HAP-1 (cell line): ENCODE results near the gene JOSD1.

Source experiments
- DNase-seq, 2 experiments: peaks; one replicate each; pipeline ENCODE4 v3.0.0-alpha.2; 2016 to 2020; ENCODE audit warnings: low spot score in 2 of 2
- H3K27me3 ChIP-seq: fragments of 250-450 bp; sonication (Bioruptor Pico); 2 replicates; pipeline ENCODE4 v1.5.1; 2020; ENCODE audit warnings: low read depth, mild to moderate bottlenecking, moderate library complexity
- H3K36me3 ChIP-seq: fragments of 250-450 bp; sonication (Bioruptor Pico); replicated peaks from 2 replicates; pipeline ENCODE4 v1.5.1; 2020; ENCODE audit warnings: mild to moderate bottlenecking
- H3K4me1 ChIP-seq: fragments of 250-450 bp; sonication (Bioruptor Pico); 2 replicates; pipeline ENCODE4 v1.5.1; 2020; ENCODE audit warnings: mild to moderate bottlenecking
- H3K4me3 ChIP-seq: fragments of 250-450 bp; sonication (Bioruptor Pico); 2 replicates; pipeline ENCODE4 v1.5.1; 2020; ENCODE audit warnings: mild to moderate bottlenecking, moderate library complexity
- H3K9me3 ChIP-seq: fragments of 250-450 bp; sonication (Bioruptor Pico); 2 replicates; pipeline ENCODE4 v1.5.1; 2020; ENCODE audit warnings: mild to moderate bottlenecking, moderate library complexity
- in situ Hi-C: fragments of 300-500 bp; cut with MboI; formaldehyde crosslinking; loops from 3 replicates; pipeline ENCODE4 v1.14.3; 2020; ENCODE audit warnings: low sequenced_read_pairs, inconsistent platforms, mixed read lengths

JOSD1 gene

GRCh38 chr22:38715176-38715764, 14.5 kb upstream of the JOSD1 start:
- DNase-seq = peak in 1 of 2 experiments; percentile 3
- Histone ChIP-seq H3K9me3 (no peaks in the 10 kb centered on the region), H3K27me3 (no peaks in the 10 kb centered on the region), H3K4me3 (no peak overlapping the region), H3K4me1 (no peaks in the 10 kb centered on the region), H3K36me3 (peaks cover 53% of the 10 kb centered on the region)
- in situ Hi-C loops = no loop called here

- H3K4me1 ChIP-seq = no peaks in the 10 kb centered on the region
- no peak overlapping the region for H3K4me3 ChIP-seq
- in situ Hi-C loops = no loop called here
- H3K9me3 ChIP-seq = no peaks in the 10 kb centered on the region
- H3K27me3 ChIP-seq = no peaks in the 10 kb centered on the region
- DNase-seq = peak in 1 of 2 experiments; percentile 7
- peaks cover 60% of the 10 kb centered on the region for H3K36me3 ChIP-seq
Observed at GRCh38 chr22:38713921-38714320, 13.2 kb upstream of the JOSD1 start.

- peaks cover 2% of the 10 kb centered on the region; the same call in 1 of the 2 replicates for H3K4me1 ChIP-seq
- H3K4me3 ChIP-seq = no peak overlapping the region
- no peak for DNase-seq
- H3K36me3 ChIP-seq = peaks cover 55% of the 10 kb centered on the region
- no peaks in the 10 kb centered on the region for H3K27me3 ChIP-seq
- in situ Hi-C loops = no loop called here
- H3K9me3 ChIP-seq = no peaks in the 10 kb centered on the region
Observed at GRCh38 chr22:38712486-38713207, 11.9 kb upstream of the JOSD1 start.

- no peak for DNase-seq
- H3K4me3 ChIP-seq = no peak overlapping the region
- H3K27me3 ChIP-seq = no peaks in the 10 kb centered on the region
- in situ Hi-C loops = no loop called here
- H3K9me3 ChIP-seq = no peaks in the 10 kb centered on the region
- H3K36me3 ChIP-seq = peaks cover 40% of the 10 kb centered on the region
- H3K4me1 ChIP-seq = peaks cover 9% of the 10 kb centered on the region
Observed at GRCh38 chr22:38710866-38711265, 10.1 kb upstream of the JOSD1 start.

- no peaks in the 10 kb centered on the region for H3K27me3 ChIP-seq
- no peaks in the 10 kb centered on the region for H3K9me3 ChIP-seq
- H3K4me1 ChIP-seq = peaks cover 9% of the 10 kb centered on the region
- peaks cover 40% of the 10 kb centered on the region for H3K36me3 ChIP-seq
- no peak for DNase-seq
- in situ Hi-C loops = no loop called here
- no peak overlapping the region for H3K4me3 ChIP-seq
Observed at GRCh38 chr22:38710351-38710750, 9.6 kb upstream of the JOSD1 start.

- Histone ChIP-seq H3K4me3 (no peak overlapping the region), H3K4me1 (peaks cover 17% of the 10 kb centered on the region), H3K36me3 (peaks cover 38% of the 10 kb centered on the region), H3K27me3 (no peaks in the 10 kb centered on the region), H3K9me3 (no peaks in the 10 kb centered on the region)
- no peak for DNase-seq
- in situ Hi-C loops = no loop called here
Observed at GRCh38 chr22:38709306-38709705, 8.6 kb upstream of the JOSD1 start.

- Histone ChIP-seq H3K27me3 (no peaks in the 10 kb centered on the region), H3K4me1 (peaks cover 26% of the 10 kb centered on the region), H3K9me3 (no peaks in the 10 kb centered on the region), H3K4me3 (0 out of 2 replicates have a peak overlapping the region, but pooled peaks have one; percentile 88), H3K36me3 (peaks cover 38% of the 10 kb centered on the region)
- in situ Hi-C loops = no loop called here
- no peak for DNase-seq
Observed at GRCh38 chr22:38707984-38708383, 7.2 kb upstream of the JOSD1 start.

GRCh38 chr22:38707346-38707745, 6.6 kb upstream of the JOSD1 start:
- DNase-seq = no peak
- Histone ChIP-seq H3K4me3 (peak overlapping the region; percentile 88), H3K9me3 (no peaks in the 10 kb centered on the region), H3K4me1 (peaks cover 30% of the 10 kb centered on the region), H3K27me3 (no peaks in the 10 kb centered on the region), H3K36me3 (peaks cover 32% of the 10 kb centered on the region)
- in situ Hi-C loops = no loop called here

- H3K36me3 ChIP-seq = peaks cover 30% of the 10 kb centered on the region
- in situ Hi-C loops = no loop called here
- no peak for DNase-seq
- peak overlapping the region; percentile 88 for H3K4me3 ChIP-seq
- H3K4me1 ChIP-seq = peaks cover 32% of the 10 kb centered on the region
- H3K9me3 ChIP-seq = no peaks in the 10 kb centered on the region
- no peaks in the 10 kb centered on the region for H3K27me3 ChIP-seq
Observed at GRCh38 chr22:38706901-38707195, 6.1 kb upstream of the JOSD1 start.

- Histone ChIP-seq H3K36me3 (peaks cover 28% of the 10 kb centered on the region), H3K9me3 (no peaks in the 10 kb centered on the region), H3K4me1 (peaks cover 36% of the 10 kb centered on the region), H3K4me3 (peak overlapping the region; percentile 88), H3K27me3 (no peaks in the 10 kb centered on the region)
- in situ Hi-C loops = no loop called here
- DNase-seq = peak in 1 of 2 experiments; percentile 36
Observed at GRCh38 chr22:38706101-38706900, 5.6 kb upstream of the JOSD1 start.

- H3K36me3 ChIP-seq = peaks cover 21% of the 10 kb centered on the region
- peak within 1 kb of the TSS; percentile 88 for H3K4me3 ChIP-seq
- in situ Hi-C loops = no loop called here
- H3K9me3 ChIP-seq = no peaks in the 10 kb centered on the region
- peaks cover 36% of the 10 kb centered on the region for H3K4me1 ChIP-seq
- DNase-seq = peak; percentile 99 to 100
- H3K27me3 ChIP-seq = no peaks in the 10 kb centered on the region
Observed at GRCh38 chr22:38705235-38706100, 4.7 kb upstream of the JOSD1 start, which contains the start of gene GTPBP1. GTPBP1 (plus strand) TSS chr22:38705944; CDS start chr22:38705956, 12 bp downstream.

GRCh38 chr22:38704654-38705234, 4.0 kb upstream of the JOSD1 start:
- no peaks in the 10 kb centered on the region for H3K9me3 ChIP-seq

GRCh38 chr22:38700270-38700788, 414 bp downstream of the JOSD1 start:
- in situ Hi-C loops = no loop called here
- H3K4me1 ChIP-seq = peaks cover 45% of the 10 kb centered on the region
- peaks cover 14% of the 10 kb centered on the region for H3K36me3 ChIP-seq
- no peaks in the 10 kb centered on the region for H3K9me3 ChIP-seq
- H3K4me3 ChIP-seq = peak overlapping the region; percentile 53
- DNase-seq = peak in 1 of 2 experiments; percentile 77
- no peaks in the 10 kb centered on the region for H3K27me3 ChIP-seq

More at GRCh38 chr22:38704654-38705234, 4.0 kb upstream of the JOSD1 start:
- H3K36me3 ChIP-seq = peaks cover 14% of the 10 kb centered on the region
- no peaks in the 10 kb centered on the region for H3K27me3 ChIP-seq
- peak; percentile 43 to 57 for DNase-seq
- peaks cover 36% of the 10 kb centered on the region for H3K4me1 ChIP-seq
- in situ Hi-C loops = no loop called here
- peak overlapping the region; percentile 13 for H3K4me3 ChIP-seq
